Caco-2 (cell line): Measurements from ENCODE around the gene PHF14. TPM values are rescaled to one million over a fixed set of nuclear protein-coding genes. Genes with fewer than 3 reads are reported as not detected.

Experiments
- BruUV-seq: library from RNA; stranded (reverse); fragments of 400-500 nt; replicated peaks from 2 replicates; lab custom pipeline; 2021; lab: Mats Ljungman, UMichigan
- CTCF ChIA-PET: fragments of 300-600 bp; sonication (Branson Sonifier 250); formaldehyde crosslinking; loops from one replicate; lab custom pipeline; 2022; ENCODE audit warnings: antibody characterized with exemption; lab: Charles Lee
- POLR2A ChIA-PET: fragments of 300-600 bp; sonication (Branson Sonifier 250); formaldehyde crosslinking; loops from one replicate; lab custom pipeline; 2022; ENCODE audit warnings: antibody characterized with exemption; lab: Charles Lee
- DNase-seq, 2 experiments: peaks; one replicate each; pipeline versions ENCODE4 v3.0.0 to v3.0.0-alpha.2; 2020 to 2022
- H3K27me3 ChIP-seq: replicated peaks from 2 replicates; pipeline ENCODE4 v1.6.0; 2011; ENCODE audit warnings: low read length; ENCODE audit not compliant: control insufficient read depth, insufficient read depth
- H3K36me3 ChIP-seq: 2 replicates; pipeline ENCODE4 v1.5.1; 2011; ENCODE audit warnings: low read length; ENCODE audit not compliant: control insufficient read depth, insufficient read depth
- H3K4me1 ChIP-seq: fragments of 250-450 bp; sonication (Bioruptor Pico); 2 replicates; pipeline ENCODE4 v1.5.1; 2020; ENCODE audit warnings: mild to moderate bottlenecking
- H3K4me3 ChIP-seq: 2 replicates; pipeline ENCODE4 v1.5.1; 2011; ENCODE audit warnings: low read depth, mild to moderate bottlenecking, control low read depth, low read length
- H3K9me3 ChIP-seq: fragments of 250-450 bp; sonication (Bioruptor Pico); 2 replicates; pipeline ENCODE4 v1.5.1; 2020; ENCODE audit warnings: mild to moderate bottlenecking, moderate library complexity
- H3K27ac Mint-ChIP-seq: one replicate; pipeline ENCODE4 v1.8.0; 2022; ENCODE audit warnings: mixed read lengths; ENCODE audit not compliant: unreplicated experiment
- H3K27me3 Mint-ChIP-seq: one replicate; pipeline ENCODE4 v1.8.0; 2022; ENCODE audit warnings: mixed read lengths; ENCODE audit not compliant: insufficient read depth, unreplicated experiment
- H3K36me3 Mint-ChIP-seq: one replicate; pipeline ENCODE4 v1.8.0; 2022; ENCODE audit warnings: mild to moderate bottlenecking, mixed read lengths; ENCODE audit not compliant: insufficient read depth, unreplicated experiment
- H3K4me1 Mint-ChIP-seq: one replicate; pipeline ENCODE4 v1.8.0; 2022; ENCODE audit warnings: low read depth, mixed read lengths; ENCODE audit not compliant: unreplicated experiment
- H3K4me3 Mint-ChIP-seq: one replicate; pipeline ENCODE4 v1.8.0; 2022; ENCODE audit warnings: mild to moderate bottlenecking, moderate library complexity, mixed read lengths; ENCODE audit not compliant: unreplicated experiment
- H3K9me3 Mint-ChIP-seq: one replicate; pipeline ENCODE4 v1.8.0; 2022; ENCODE audit warnings: mixed read lengths; ENCODE audit not compliant: unreplicated experiment
- CTCF ChIP-seq, 2 experiments: fragments of 200-600 bp in 1 of 2; IDR thresholded peaks; 1 replicate in 1 of 2; 2 replicates in 1 of 2; pipeline versions ENCODE4 v1.5.1 to v1.8.0; 2011 to 2022; ENCODE audit warnings: antibody characterized with exemption in 1 of 2, control low read depth in 1 of 2, inconsistent platforms in 1 of 2, low read depth in 1 of 2, low read length in 1 of 2, mild to moderate bottlenecking in 1 of 2, moderate library complexity in 1 of 2; ENCODE audit not compliant: insufficient read depth in 1 of 2, severe bottlenecking in 1 of 2, unreplicated experiment in 1 of 2
- intact Hi-C: fragments of 100-400 bp; cut with micrococcal nuclease; formaldehyde crosslinking; loops from one replicate; pipeline ENCODE4 v1.10.0; 2022; ENCODE audit not compliant: unreplicated experiment
- total RNA-seq: library from RNA; stranded (reverse); gene quantifications from 2 replicates; pipeline ENCODE4 v1.2.3, GENCODE V29; 2022

The PHF14 gene
- total RNA-seq, 1 experiment from 2014 or later = 40.6 TPM

- H3K27me3 ChIP-seq = no peaks in the 10 kb centered on the region
- no peaks in the 10 kb centered on the region for H3K27me3 Mint-ChIP-seq
- H3K4me3 ChIP-seq = no peak overlapping the region
- H3K4me1 Mint-ChIP-seq = no peaks in the 10 kb centered on the region
- DNase-seq = no peak
- peaks cover under 1% of the 10 kb centered on the region for H3K36me3 Mint-ChIP-seq
- no peaks in the 10 kb centered on the region for H3K9me3 ChIP-seq
- TF ChIP-seq CTCF (IDR thresholded peaks at IDR 0.05; ENCODE audit: insufficient read depth in 1 of 2, low read depth in 1 of 2, low read length in 1 of 2, severe bottlenecking in 1 of 2, unreplicated experiment in 1 of 2) = no peak
- intact Hi-C loops = no loop called here
- no peaks in the 10 kb centered on the region for H3K4me1 ChIP-seq
- no peaks in the 10 kb centered on the region for H3K36me3 ChIP-seq
- no TSS peak for BruUV-seq
- ChIA-PET CTCF (no interaction called here), POLR2A (no interaction called here)
- H3K27ac Mint-ChIP-seq = no peak overlapping the region
- H3K4me3 Mint-ChIP-seq = no peak overlapping the region
- no peaks in the 10 kb centered on the region for H3K9me3 Mint-ChIP-seq
These were observed 154.8 kb downstream of the PHF14 start for GRCh38 chr7:11128498-11128897.

DNA sequence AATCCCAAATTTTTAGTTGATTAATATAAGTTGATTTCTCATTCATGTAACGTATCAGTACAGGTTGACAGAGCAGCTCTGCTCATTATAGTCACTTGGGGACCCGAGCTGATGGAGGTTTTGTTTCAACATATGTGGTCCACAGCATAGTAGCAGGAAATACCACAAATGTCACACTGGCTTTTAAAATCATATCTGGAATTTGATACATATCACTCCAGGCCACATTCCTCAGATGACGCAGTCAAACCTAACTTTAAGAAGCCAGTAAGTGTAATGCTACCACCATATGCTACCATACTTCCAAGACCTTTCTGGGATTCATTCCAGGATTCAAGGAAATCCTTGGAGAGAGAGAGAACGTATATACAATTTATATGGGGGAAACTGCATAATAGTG is 156.3 kb downstream of the PHF14 start:
- peaks cover 4% of the 10 kb centered on the region for H3K36me3 Mint-ChIP-seq
- no peaks in the 10 kb centered on the region for H3K9me3 ChIP-seq
- no peak for DNase-seq
- no peaks in the 10 kb centered on the region for H3K27me3 Mint-ChIP-seq
- no peak overlapping the region for H3K4me3 Mint-ChIP-seq
- H3K27me3 ChIP-seq = no peaks in the 10 kb centered on the region
- ChIA-PET POLR2A (no interaction called here), CTCF (no interaction called here)
- no TSS peak for BruUV-seq
- no peak overlapping the region for H3K27ac Mint-ChIP-seq
- no peak for TF ChIP-seq CTCF (IDR thresholded peaks at IDR 0.05; ENCODE audit: insufficient read depth in 1 of 2, low read depth in 1 of 2, low read length in 1 of 2, severe bottlenecking in 1 of 2, unreplicated experiment in 1 of 2)
- no peaks in the 10 kb centered on the region for H3K9me3 Mint-ChIP-seq
- no peaks in the 10 kb centered on the region for H3K4me1 ChIP-seq
- intact Hi-C loops = no loop called here
- no peaks in the 10 kb centered on the region for H3K36me3 ChIP-seq
- H3K4me1 Mint-ChIP-seq = no peaks in the 10 kb centered on the region
- H3K4me3 ChIP-seq = no peak overlapping the region

DNA sequence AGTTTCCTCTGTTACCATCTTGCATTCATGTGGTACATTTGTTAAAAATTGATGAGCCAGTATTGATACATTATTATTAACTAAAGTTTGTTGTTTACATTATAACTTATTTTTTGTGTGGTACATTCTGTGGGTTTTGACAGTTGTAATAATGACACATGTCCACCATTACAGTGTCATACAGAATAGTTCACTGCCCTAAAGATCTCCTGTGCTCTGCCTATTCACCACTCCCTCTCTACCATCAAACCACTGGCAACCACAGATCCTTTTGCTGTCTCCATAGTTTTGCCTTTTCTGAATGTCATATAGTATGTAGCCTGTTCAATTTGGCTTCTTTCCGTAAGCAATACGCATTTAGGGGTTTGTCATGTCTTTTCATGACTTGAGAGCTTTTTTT is 156.9 kb downstream of the PHF14 start:
- Histone ChIP-seq H3K4me1 (no peaks in the 10 kb centered on the region), H3K36me3 (no peaks in the 10 kb centered on the region), H3K27me3 (no peaks in the 10 kb centered on the region), H3K9me3 (no peaks in the 10 kb centered on the region), H3K4me3 (no peak overlapping the region)
- ChIA-PET POLR2A (no interaction called here), CTCF (no interaction called here)
- no peak overlapping the region for H3K4me3 Mint-ChIP-seq
- H3K27ac Mint-ChIP-seq = no peak overlapping the region
- DNase-seq = no peak
- H3K27me3 Mint-ChIP-seq = no peaks in the 10 kb centered on the region
- no peak for TF ChIP-seq CTCF (IDR thresholded peaks at IDR 0.05; ENCODE audit: insufficient read depth in 1 of 2, low read depth in 1 of 2, low read length in 1 of 2, severe bottlenecking in 1 of 2, unreplicated experiment in 1 of 2)
- no peaks in the 10 kb centered on the region for H3K4me1 Mint-ChIP-seq
- intact Hi-C loops = no loop called here
- H3K36me3 Mint-ChIP-seq = peaks cover 4% of the 10 kb centered on the region
- no peaks in the 10 kb centered on the region for H3K9me3 Mint-ChIP-seq
- no TSS peak for BruUV-seq
